Thyroid gland (tissue), 4 donors: Measurements from ENCODE around the gene TMEM45A. TPM values are rescaled to one million over a fixed set of nuclear protein-coding genes. Genes with fewer than 3 reads are reported as not detected.
"Not testable (repeated sequence)": the region's sequence is repeated elsewhere in the genome, so short reads cannot be mapped to it uniquely, and the experiment has no call there.

Experiments
- DNase-seq, 2 donors: peaks; one replicate each; pipeline ENCODE4 v3.0.0-alpha.2; 2019
- H3K27ac ChIP-seq, 3 donors: fragments of 200-600 bp; sonication (generic); 1 replicate in 2 of 3; 2 replicates in 1 of 3; pipeline ENCODE4 v1.5.1; 2016 to 2019; ENCODE audit warnings: mild to moderate bottlenecking in 1 of 3, moderate library complexity in 1 of 3
- H3K27me3 ChIP-seq: fragments of 200-600 bp; sonication (generic); one replicate; pipeline ENCODE4 v1.5.1; 2019
- H3K36me3 ChIP-seq, 2 donors: fragments of 200-600 bp; sonication (generic); one replicate each; pipeline ENCODE4 v1.5.1; 2016 to 2019
- H3K4me1 ChIP-seq, 2 donors: fragments of 200-600 bp; sonication (generic); one replicate each; pipeline ENCODE4 v1.5.1; 2017 to 2019
- H3K4me3 ChIP-seq, 3 donors: fragments of 200-600 bp; sonication (generic); replicated peaks in 1 of 3; 1 replicate in 2 of 3; 2 replicates in 1 of 3; pipeline ENCODE4 v1.5.1; 2016; ENCODE audit warnings: mild to moderate bottlenecking in 1 of 3
- H3K9me3 ChIP-seq: fragments of 200-600 bp; sonication (generic); one replicate; pipeline ENCODE4 v1.5.1; 2017
- POLR2A ChIP-seq, 2 donors: fragments of 450-650 bp; IDR thresholded peaks; one replicate each; pipeline ENCODE4 v1.6.1; 2017; ENCODE audit warnings: antibody characterized with exemption in 2 of 2, mild to moderate bottlenecking in 2 of 2, moderate library complexity in 1 of 2
- WGBS, 2 donors: methylation state at CpG; one replicate each; pipeline ENCODE4 v1.1.5; 2017; 5-methylcytosine and 5-hydroxymethylcytosine counted together
- intact Hi-C: fragments of 100-400 bp; cut with DNase I; formaldehyde crosslinking; loops from one replicate; pipeline ENCODE4 v1.15.1; 2023
- total RNA-seq, 4 donors: library from RNA; depleted of rRNA; stranded (reverse); fragments of >200 nt; gene quantifications; one replicate each; pipeline ENCODE4 v1.2.3, GENCODE V29; 2016
- TF ChIP-seq, protein P1 (sequence below), 6 experiments: fragments of 200-600 bp in 3 of 6; fragments of 450-650 bp in 3 of 6; sonication (generic) in 3 of 6; IDR thresholded peaks; one replicate each; pipeline ENCODE4 v1.5.1; 2016 to 2019; ENCODE audit warnings: antibody characterized with exemption in 6 of 6, mild to moderate bottlenecking in 2 of 6, inconsistent platforms in 1 of 6, moderate library complexity in 1 of 6

TMEM45A gene
- total RNA-seq, 4 donors from 2014 or later: 11.7 to 22.2 (median 14.8) TPM

DNA sequence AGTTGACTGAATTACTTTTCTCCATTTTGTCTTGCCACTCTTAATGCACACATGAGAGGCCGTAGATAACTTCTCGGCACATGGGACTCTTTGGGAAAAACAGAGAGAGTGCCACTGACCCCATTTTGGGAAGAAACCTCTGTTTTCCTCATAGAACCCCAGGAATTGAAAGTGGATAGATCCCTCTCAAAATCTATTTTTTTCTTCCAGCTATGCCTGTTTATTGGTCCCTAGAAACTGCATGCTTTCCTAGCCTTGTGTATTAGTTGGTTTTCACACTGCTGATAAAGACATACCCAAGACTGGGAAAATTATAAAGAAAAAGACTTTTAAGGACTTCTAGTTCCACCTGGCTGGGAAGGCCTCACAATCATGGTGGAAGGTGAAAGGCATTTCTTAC is 23.7 kb upstream of the TMEM45A start:
- TF ChIP-seq, protein P1, sequence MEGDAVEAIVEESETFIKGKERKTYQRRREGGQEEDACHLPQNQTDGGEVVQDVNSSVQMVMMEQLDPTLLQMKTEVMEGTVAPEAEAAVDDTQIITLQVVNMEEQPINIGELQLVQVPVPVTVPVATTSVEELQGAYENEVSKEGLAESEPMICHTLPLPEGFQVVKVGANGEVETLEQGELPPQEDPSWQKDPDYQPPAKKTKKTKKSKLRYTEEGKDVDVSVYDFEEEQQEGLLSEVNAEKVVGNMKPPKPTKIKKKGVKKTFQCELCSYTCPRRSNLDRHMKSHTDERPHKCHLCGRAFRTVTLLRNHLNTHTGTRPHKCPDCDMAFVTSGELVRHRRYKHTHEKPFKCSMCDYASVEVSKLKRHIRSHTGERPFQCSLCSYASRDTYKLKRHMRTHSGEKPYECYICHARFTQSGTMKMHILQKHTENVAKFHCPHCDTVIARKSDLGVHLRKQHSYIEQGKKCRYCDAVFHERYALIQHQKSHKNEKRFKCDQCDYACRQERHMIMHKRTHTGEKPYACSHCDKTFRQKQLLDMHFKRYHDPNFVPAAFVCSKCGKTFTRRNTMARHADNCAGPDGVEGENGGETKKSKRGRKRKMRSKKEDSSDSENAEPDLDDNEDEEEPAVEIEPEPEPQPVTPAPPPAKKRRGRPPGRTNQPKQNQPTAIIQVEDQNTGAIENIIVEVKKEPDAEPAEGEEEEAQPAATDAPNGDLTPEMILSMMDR (IDR thresholded peaks at IDR 0.05): no peak
- no peak for TF ChIP-seq POLR2A (IDR thresholded peaks at IDR 0.05)
- no peak for DNase-seq
- H3K27me3 ChIP-seq: no peaks in the 10 kb centered on the region
- intact Hi-C loops: no loop called here
- no peaks in the 10 kb centered on the region for H3K36me3 ChIP-seq
- no peaks in the 10 kb centered on the region for H3K9me3 ChIP-seq
- 92 to 98% methylated on average over 2 of the region's 2 CpGs for WGBS, 2 donors
- no peak overlapping the region for H3K27ac ChIP-seq
- H3K4me1 ChIP-seq: no peaks in the 10 kb centered on the region
- H3K4me3 ChIP-seq: no peak overlapping the region

DNA sequence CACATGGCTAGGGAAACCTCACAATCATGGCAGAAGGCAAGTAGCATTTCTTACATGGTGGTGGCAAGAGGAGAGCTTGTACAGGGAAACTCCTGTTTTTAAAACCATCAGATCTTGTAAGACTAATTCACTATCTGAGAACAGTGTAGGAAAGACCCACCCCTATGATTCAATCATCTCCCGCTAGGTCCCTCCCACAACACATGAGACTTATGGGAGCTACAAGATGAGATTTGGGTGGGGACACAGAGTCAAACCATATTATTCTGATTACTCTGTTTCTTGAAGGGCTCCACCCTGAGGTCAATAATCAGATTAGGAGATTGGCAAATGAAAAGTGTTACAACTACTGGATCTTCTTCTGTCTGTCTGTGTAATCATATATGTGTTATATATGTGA is 21.5 kb upstream of the TMEM45A start:
- intact Hi-C loops: no loop called here
- H3K4me1 ChIP-seq: no peaks in the 10 kb centered on the region
- WGBS, 2 donors: 96 to 100% methylated on average over 1 of the region's 1 CpG

DNA sequence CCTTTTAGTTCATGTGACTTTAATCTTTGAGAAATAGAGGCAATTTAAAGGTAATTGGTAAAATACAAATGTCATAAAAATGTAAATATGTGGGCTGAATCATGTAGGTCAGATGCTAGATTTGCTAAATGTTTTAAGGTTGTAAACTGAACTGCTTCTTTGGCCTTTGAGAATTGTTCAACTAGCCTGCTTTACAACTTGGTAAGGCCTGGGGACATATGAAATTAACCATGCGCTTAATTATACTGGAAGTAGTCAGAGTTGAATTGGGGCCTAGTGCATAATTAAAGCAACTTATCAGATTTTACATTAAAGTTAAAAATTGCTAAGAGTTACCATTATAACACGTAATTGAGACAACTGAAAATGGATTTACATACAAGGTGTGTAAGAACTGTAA is 21.0 kb upstream of the TMEM45A start:
- Histone ChIP-seq H3K4me1 (no peaks in the 10 kb centered on the region), H3K9me3 (no peaks in the 10 kb centered on the region), H3K27ac (no peak overlapping the region), H3K36me3 (no peaks in the 10 kb centered on the region), H3K27me3 (no peaks in the 10 kb centered on the region), H3K4me3 (no peak overlapping the region)
- DNase-seq: no peak
- intact Hi-C loops: no loop called here
- 88 to 89% methylated on average over 2 of the region's 2 CpGs for WGBS, 2 donors
- TF ChIP-seq POLR2A (IDR thresholded peaks at IDR 0.05): no peak
- TF ChIP-seq, protein P1 (IDR thresholded peaks at IDR 0.05): no peak

More for the DNA sequence above, 21.5 kb upstream of the TMEM45A start:
- Histone ChIP-seq H3K27ac (no peak overlapping the region), H3K36me3 (no peaks in the 10 kb centered on the region), H3K4me3 (no peak overlapping the region), H3K27me3 (no peaks in the 10 kb centered on the region), H3K9me3 (no peaks in the 10 kb centered on the region)
- no peak for DNase-seq
- no peak for TF ChIP-seq POLR2A (IDR thresholded peaks at IDR 0.05)
- TF ChIP-seq, protein P1 (IDR thresholded peaks at IDR 0.05): no peak

DNA sequence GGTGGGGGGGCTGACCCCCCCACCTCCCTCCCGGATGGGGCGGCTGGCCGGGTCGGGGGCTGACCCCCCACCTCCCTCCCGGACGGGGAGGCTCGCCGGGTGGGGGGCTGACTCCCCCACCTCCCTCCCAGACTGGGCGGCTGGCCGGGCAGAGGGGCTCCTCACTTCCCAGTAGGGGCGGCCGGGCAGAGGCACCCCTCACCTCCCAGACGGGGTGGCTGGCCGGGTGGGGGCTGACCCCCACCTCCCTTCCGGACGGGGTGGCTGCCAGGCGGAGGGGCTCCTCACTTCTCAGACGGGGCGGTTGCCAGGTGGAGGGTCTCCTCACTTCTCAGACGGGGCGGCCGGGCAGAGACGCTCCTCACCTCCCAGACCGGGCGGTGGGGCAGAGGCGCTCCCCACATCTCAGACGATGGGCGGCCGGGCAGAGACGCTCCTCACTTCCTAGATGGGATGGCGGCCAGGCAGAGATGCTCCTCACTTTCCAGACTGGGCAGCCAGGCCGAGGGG is 14.5 kb upstream of the TMEM45A start:
- H3K4me3 ChIP-seq, H3K4me1 ChIP-seq, intact Hi-C loops, H3K36me3 ChIP-seq, DNase-seq, H3K27ac ChIP-seq, H3K9me3 ChIP-seq, H3K27me3 ChIP-seq: not testable (repeated sequence)
- 86 to 100% methylated on average over 1 to 3 of the region's 32 CpGs for WGBS, 2 donors

DNA sequence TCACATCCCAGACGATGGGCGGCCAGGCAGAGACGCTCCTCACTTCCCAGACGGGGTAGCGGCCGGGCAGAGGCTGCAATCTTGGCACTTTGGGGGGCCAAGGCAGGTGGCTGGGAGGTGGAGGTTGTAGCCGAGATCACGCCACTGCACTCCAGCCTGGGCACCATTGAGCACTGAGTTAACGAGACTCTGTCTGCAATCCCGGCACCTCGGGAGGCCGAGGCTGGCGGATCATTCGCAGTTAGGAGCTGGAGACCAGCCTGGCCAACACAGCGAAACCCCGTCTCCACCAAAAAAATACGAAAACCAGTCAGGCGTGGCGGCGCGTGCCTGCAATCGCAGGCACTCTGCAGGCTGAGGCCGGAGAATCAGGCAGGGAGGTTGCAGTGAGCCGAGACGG is 13.9 kb upstream of the TMEM45A start:
- WGBS, 2 donors: 84 to 87% methylated on average over 12 to 18 of the region's 25 CpGs
- intact Hi-C loops: not testable (repeated sequence)

DNA sequence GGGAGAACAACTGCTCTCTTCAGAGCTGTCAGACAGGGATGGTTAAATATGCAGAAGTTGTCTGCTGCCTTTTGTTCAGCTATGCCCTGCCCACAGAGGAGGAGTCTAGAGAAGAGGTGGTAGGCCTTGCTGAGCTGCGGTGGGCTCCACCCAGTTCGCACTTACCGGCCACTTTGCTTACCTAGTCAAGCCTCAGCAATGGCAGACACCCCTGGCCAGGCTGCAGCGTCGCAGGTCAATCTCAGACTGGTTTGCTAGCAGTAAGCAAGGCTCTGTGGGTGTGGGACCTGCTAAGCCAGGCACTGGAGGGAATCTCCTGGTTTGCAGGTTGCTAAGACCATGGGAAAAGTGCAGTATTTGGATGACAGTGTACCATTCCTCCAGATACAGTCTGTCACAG is 12.3 kb upstream of the TMEM45A start:
- Histone ChIP-seq H3K27me3 (no peaks in the 10 kb centered on the region), H3K4me1 (no peaks in the 10 kb centered on the region), H3K4me3 (no peak overlapping the region), H3K9me3 (no peaks in the 10 kb centered on the region), H3K27ac (no peak overlapping the region), H3K36me3 (no peaks in the 10 kb centered on the region)
- WGBS, 2 donors: 40 to 78% methylated on average over 1 to 5 of the region's 5 CpGs
- TF ChIP-seq, protein P1 (IDR thresholded peaks at IDR 0.05): no peak
- TF ChIP-seq POLR2A (IDR thresholded peaks at IDR 0.05): no peak
- DNase-seq: no peak
- intact Hi-C loops: no loop called here

More for the DNA sequence above, 13.9 kb upstream of the TMEM45A start:
- not testable (repeated sequence) for H3K36me3 ChIP-seq, H3K4me1 ChIP-seq, H3K27ac ChIP-seq, H3K9me3 ChIP-seq, H3K27me3 ChIP-seq, H3K4me3 ChIP-seq
- DNase-seq: peak in 1 of 2 donors; percentile 9
